Amniotic stem cell (primary cell): ENCODE results near the gene ORM1.
"Not testable (repeated sequence)": the region's sequence is repeated elsewhere in the genome, so short reads cannot be mapped to it uniquely, and the experiment has no call there.

Experiments used
- DNase-seq: peaks from one replicate; lab custom pipeline; 2025; lab: John Stamatoyannopoulos, UW

Gene ORM1

GRCh38 chr9:114325684-114326254 is 2.9 kb downstream of the ORM1 start:
- not testable (repeated sequence) for DNase-seq

GRCh38 chr9:114327749-114328148 is 4.9 kb downstream of the ORM1 start:
- DNase-seq, result no peak

- DNase-seq, result not testable (repeated sequence)
These were observed 5.5 kb downstream of the ORM1 start for GRCh38 chr9:114328357-114328820.

- DNase-seq, result not testable (repeated sequence)
These were observed 6.2 kb downstream of the ORM1 start for GRCh38 chr9:114328937-114329624.

- not testable (repeated sequence) for DNase-seq
These were observed 6.7 kb downstream of the ORM1 start, which contains the start of gene ORM2 for GRCh38 chr9:114329625-114330022. Gene ORM2 (plus strand): TSS chr9:114329869. CDS start chr9:114329905, 36 bp downstream.

GRCh38 chr9:114330636-114331035 is 7.7 kb downstream of the ORM1 start:
- DNase-seq, result no peak

GRCh38 chr9:114331229-114332195 is 8.6 kb downstream of the ORM1 start:
- DNase-seq, result not testable (repeated sequence)

GRCh38 chr9:114332474-114333040 is 9.7 kb downstream of the ORM1 start:
- DNase-seq, result not testable (repeated sequence)

GRCh38 chr9:114333718-114334117 is 10.8 kb downstream of the ORM1 start:
- not testable (repeated sequence) for DNase-seq

- DNase-seq, result no peak
These were observed 11.6 kb downstream of the ORM1 start for GRCh38 chr9:114334490-114334889.

GRCh38 chr9:114335745-114336144 is 12.8 kb downstream of the ORM1 start:
- no peak for DNase-seq

- no peak for DNase-seq
These were observed 13.3 kb downstream of the ORM1 start for GRCh38 chr9:114336157-114336556.

- DNase-seq, result no peak
These were observed 13.9 kb downstream of the ORM1 start for GRCh38 chr9:114336699-114337395.

- no peak for DNase-seq
These were observed 15.3 kb downstream of the ORM1 start for GRCh38 chr9:114338187-114338586.

- no peak for DNase-seq
These were observed 16.4 kb downstream of the ORM1 start for GRCh38 chr9:114339130-114339908.

- DNase-seq, result no peak
These were observed 18.4 kb downstream of the ORM1 start for GRCh38 chr9:114341152-114341830.

- DNase-seq, result no peak
These were observed 19.1 kb downstream of the ORM1 start for GRCh38 chr9:114341991-114342390.

- no peak for DNase-seq
These were observed 20.0 kb downstream of the ORM1 start for GRCh38 chr9:114342755-114343440.

GRCh38 chr9:114343471-114344187 is 20.7 kb downstream of the ORM1 start:
- no peak for DNase-seq
